KMS-11 (cell line): ENCODE measurements around the gene RYR2.
A peak's percentile ranks its signal among the peaks of the same experiment; 100 is the strongest.

Experiments used
- H2AFZ ChIP-seq: fragments of 200-600 bp; sonication (generic); 2 replicates; pipeline ENCODE4 v1.6.1; 2016; ENCODE audit warnings: antibody characterized with exemption, mixed run types, low read depth
- H3K27ac ChIP-seq: fragments of 200-600 bp; sonication (generic); 2 replicates; pipeline ENCODE4 v1.6.1; 2016; ENCODE audit warnings: mild to moderate bottlenecking, mixed run types
- H3K27me3 ChIP-seq: fragments of 200-600 bp; sonication (generic); 2 replicates; pipeline ENCODE4 v1.6.1; 2017; ENCODE audit warnings: mild to moderate bottlenecking, low read depth, mixed run types, moderate library complexity; ENCODE audit not compliant: insufficient read depth
- H3K36me3 ChIP-seq: fragments of 200-600 bp; sonication (generic); 2 replicates; pipeline ENCODE4 v1.6.1; 2017; ENCODE audit warnings: mild to moderate bottlenecking, mixed run types; ENCODE audit not compliant: insufficient read depth
- H3K4me1 ChIP-seq: fragments of 200-600 bp; sonication (generic); 2 replicates; pipeline ENCODE4 v1.6.1; 2016; ENCODE audit warnings: mild to moderate bottlenecking, low read depth, mixed run types; ENCODE audit not compliant: poor library complexity, severe bottlenecking
- H3K4me2 ChIP-seq: fragments of 200-600 bp; sonication (generic); 2 replicates; pipeline ENCODE4 v1.7.0; 2016; ENCODE audit warnings: mild to moderate bottlenecking, mixed run types
- H3K4me3 ChIP-seq: fragments of 200-600 bp; sonication (generic); IDR thresholded peaks from 2 replicates; pipeline ENCODE4 v1.6.1; 2017; ENCODE audit warnings: low read depth, low read length, mixed read lengths; ENCODE audit not compliant: insufficient read depth
- H3K79me2 ChIP-seq: fragments of 200-600 bp; sonication (generic); 2 replicates; pipeline ENCODE4 v1.6.1; 2016; ENCODE audit warnings: low read depth, mixed run types; ENCODE audit not compliant: insufficient read depth
- H3K9ac ChIP-seq: fragments of 200-600 bp; sonication (generic); 2 replicates; pipeline ENCODE4 v1.6.1; 2016; ENCODE audit warnings: mild to moderate bottlenecking, mixed run types
- H4K20me1 ChIP-seq: fragments of 200-600 bp; sonication (generic); 2 replicates; pipeline ENCODE4 v1.6.1; 2016; ENCODE audit warnings: mild to moderate bottlenecking, mixed run types; ENCODE audit not compliant: insufficient read depth
- CTCF ChIP-seq: fragments of 200-600 bp; sonication (generic); conservative IDR thresholded peaks from 2 replicates; pipeline ENCODE4 v1.6.1; 2017; ENCODE audit warnings: low read depth, mild to moderate bottlenecking, antibody characterized with exemption, low read length, moderate library complexity, mixed read lengths

Gene RYR2

GRCh38 chr1:237444120-237444790 is 402.3 kb downstream of the RYR2 start:
- no peak overlapping the region for H3K4me3 ChIP-seq
- TF ChIP-seq CTCF: no peak
- no peaks in the 10 kb centered on the region for H3K79me2 ChIP-seq
- H4K20me1 ChIP-seq: no peaks in the 10 kb centered on the region
- H3K36me3 ChIP-seq: no peaks in the 10 kb centered on the region
- peak overlapping the region; percentile 85 for H3K4me2 ChIP-seq
- no peak overlapping the region for H3K9ac ChIP-seq
- H2AFZ ChIP-seq: 0 out of 2 replicates have a peak overlapping the region, but pooled peaks have one; percentile 4
- H3K4me1 ChIP-seq: peaks cover 56% of the 10 kb centered on the region
- H3K27me3 ChIP-seq: no peaks in the 10 kb centered on the region
- H3K27ac ChIP-seq: peak overlapping the region; percentile 16; the same call in 1 of the 2 replicates

GRCh38 chr1:237448042-237448441 is 406.1 kb downstream of the RYR2 start:
- peaks cover 61% of the 10 kb centered on the region for H3K4me1 ChIP-seq
- H3K4me3 ChIP-seq: no peak overlapping the region
- peak overlapping the region; percentile 19 for H3K4me2 ChIP-seq
- H4K20me1 ChIP-seq: no peaks in the 10 kb centered on the region
- TF ChIP-seq CTCF: no peak
- no peaks in the 10 kb centered on the region for H3K36me3 ChIP-seq
- peak overlapping the region; percentile 56 for H3K27ac ChIP-seq
- no peak overlapping the region; the same call in 1 of the 2 replicates for H3K9ac ChIP-seq
- no peaks in the 10 kb centered on the region for H3K27me3 ChIP-seq
- H3K79me2 ChIP-seq: no peaks in the 10 kb centered on the region
- peak overlapping the region; percentile 14; the same call in 1 of the 2 replicates for H2AFZ ChIP-seq

- peaks cover 25% of the 10 kb centered on the region for H3K4me1 ChIP-seq
- peak overlapping the region; percentile 4; the same call in 1 of the 2 replicates for H3K4me2 ChIP-seq
- TF ChIP-seq CTCF: no peak
- no peak overlapping the region for H3K4me3 ChIP-seq
- H4K20me1 ChIP-seq: no peaks in the 10 kb centered on the region
- H3K9ac ChIP-seq: no peak overlapping the region
- H3K36me3 ChIP-seq: no peaks in the 10 kb centered on the region
- H2AFZ ChIP-seq: no peak overlapping the region
- no peaks in the 10 kb centered on the region for H3K79me2 ChIP-seq
- no peaks in the 10 kb centered on the region for H3K27me3 ChIP-seq
- H3K27ac ChIP-seq: peak overlapping the region; percentile 17; the same call in 1 of the 2 replicates
Observed at GRCh38 chr1:237457573-237457972, 415.6 kb downstream of the RYR2 start.

- no peak overlapping the region for H3K4me2 ChIP-seq
- TF ChIP-seq CTCF: no peak
- H3K36me3 ChIP-seq: no peaks in the 10 kb centered on the region
- no peaks in the 10 kb centered on the region for H3K4me1 ChIP-seq
- no peaks in the 10 kb centered on the region for H3K79me2 ChIP-seq
- no peak overlapping the region for H3K9ac ChIP-seq
- no peak overlapping the region for H3K27ac ChIP-seq
- no peaks in the 10 kb centered on the region for H3K27me3 ChIP-seq
- H2AFZ ChIP-seq: no peak overlapping the region
- no peak overlapping the region for H3K4me3 ChIP-seq
- H4K20me1 ChIP-seq: no peaks in the 10 kb centered on the region
Observed at GRCh38 chr1:237467320-237467719, 425.3 kb downstream of the RYR2 start.
